UCSD-AML1 (cell line): ENCODE measurements around the gene GYG2.
A peak's percentile ranks its signal among the peaks of the same experiment; 100 is the strongest.
"Not testable (repeated sequence)": the region's sequence is repeated elsewhere in the genome, so short reads cannot be mapped to it uniquely, and the experiment has no call there.

ENCODE experiments used
- DNase-seq: peaks from one replicate; lab custom pipeline; 2025; ENCODE audit not compliant: unreplicated experiment; lab: John Stamatoyannopoulos, UW

The GYG2 gene

GRCh38 chrX:2898846-2899512, 70.2 kb downstream of the GYG2 start:
- no peak for DNase-seq

DNA sequence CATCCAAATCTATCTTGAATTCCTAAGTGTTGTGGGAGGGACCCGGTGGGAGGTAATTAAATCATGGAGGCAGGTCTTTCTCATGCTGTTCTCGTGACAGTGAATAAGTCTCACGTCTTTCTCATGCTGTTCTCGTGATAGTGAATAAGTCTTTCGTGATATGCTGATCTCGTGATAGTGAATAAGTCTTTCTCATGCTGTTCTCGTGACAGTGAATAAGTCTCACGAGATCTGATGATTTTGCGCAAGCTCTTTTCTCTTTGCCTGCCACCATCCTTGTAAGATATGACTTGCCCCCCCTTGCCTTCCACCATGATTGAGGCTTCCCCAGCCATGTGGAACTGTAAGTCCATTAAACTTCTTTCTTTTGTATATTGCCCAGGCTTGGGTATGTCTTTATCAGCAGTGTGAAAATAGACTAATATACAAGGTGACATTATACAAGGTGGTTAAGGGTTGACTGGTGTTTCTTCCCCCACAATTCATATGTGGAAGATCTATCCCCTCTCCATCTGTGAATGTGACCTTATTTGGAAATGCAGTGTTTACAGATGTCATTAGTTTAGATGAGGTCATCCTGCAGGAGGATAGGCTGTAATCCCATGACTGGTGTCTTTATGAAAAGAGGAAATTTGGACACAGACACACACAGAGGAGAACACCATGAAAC, 72.8 kb downstream of the GYG2 start:
- DNase-seq = no peak

GRCh38 chrX:2902841-2903240, 74.1 kb downstream of the GYG2 start:
- no peak for DNase-seq

DNA sequence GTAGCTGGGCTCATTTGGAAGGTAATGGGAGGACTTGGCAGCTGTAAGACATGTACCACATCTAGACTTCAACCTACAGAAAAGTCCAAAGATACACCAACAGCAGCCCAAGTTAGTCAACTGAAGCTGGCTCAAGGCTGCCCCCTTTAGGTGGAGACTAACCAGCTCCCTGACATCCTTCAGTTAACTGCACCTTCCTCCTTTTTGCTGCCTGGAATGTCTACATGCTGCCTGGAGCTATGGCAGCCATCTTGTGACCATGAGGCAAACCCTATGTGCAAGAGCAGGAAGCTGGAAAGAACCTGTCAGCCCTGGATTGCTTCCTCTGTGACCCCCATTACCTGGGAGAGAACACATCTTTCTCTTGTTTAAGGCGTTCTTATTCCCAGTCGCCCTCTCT, 74.6 kb downstream of the GYG2 start:
- DNase-seq = no peak

DNA sequence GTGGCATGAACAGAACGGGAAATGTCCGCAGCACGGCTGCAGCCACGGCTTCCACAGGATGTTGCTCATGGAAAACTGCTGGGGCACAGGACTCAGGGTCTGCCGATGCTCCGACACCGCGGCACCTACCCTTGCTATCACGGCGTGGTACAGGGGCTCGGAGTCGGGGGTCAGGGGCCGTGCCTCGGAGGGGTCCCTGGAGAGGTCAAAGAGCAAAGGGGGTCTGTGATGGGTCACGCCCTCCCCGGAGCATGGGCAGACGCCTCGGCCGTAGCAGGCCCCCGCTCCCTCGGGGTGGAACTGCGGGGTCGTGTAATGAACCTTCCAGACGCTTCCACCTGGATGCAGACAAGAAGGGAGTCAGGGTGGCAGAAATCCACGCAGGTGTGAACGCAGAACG, 78.6 kb downstream of the GYG2 start:
- DNase-seq = no peak

GRCh38 chrX:2908125-2908685, 79.5 kb downstream of the GYG2 start:
- DNase-seq = no peak

GRCh38 chrX:2910109-2910508, 81.4 kb downstream of the GYG2 start:
- no peak for DNase-seq

DNA sequence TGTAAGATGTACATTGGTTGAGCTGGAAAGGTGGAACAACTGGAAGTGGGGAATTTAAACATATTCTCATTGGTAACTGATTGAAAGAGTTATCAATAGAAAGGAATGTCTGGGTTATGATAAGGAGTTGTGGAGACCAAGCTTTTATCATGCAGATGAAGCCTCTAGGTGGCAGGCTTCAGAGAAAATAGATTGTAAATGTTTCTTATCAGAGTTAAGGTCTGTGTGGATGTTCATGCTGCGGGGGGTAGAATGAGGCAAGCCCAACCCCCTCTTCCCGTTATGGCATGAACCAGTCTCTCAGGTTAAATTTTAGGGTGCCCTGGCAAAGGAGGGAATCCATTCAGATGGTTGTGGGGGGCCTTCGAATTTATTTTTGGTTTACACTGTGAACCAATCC, 84.4 kb downstream of the GYG2 start:
- DNase-seq = no peak

DNA sequence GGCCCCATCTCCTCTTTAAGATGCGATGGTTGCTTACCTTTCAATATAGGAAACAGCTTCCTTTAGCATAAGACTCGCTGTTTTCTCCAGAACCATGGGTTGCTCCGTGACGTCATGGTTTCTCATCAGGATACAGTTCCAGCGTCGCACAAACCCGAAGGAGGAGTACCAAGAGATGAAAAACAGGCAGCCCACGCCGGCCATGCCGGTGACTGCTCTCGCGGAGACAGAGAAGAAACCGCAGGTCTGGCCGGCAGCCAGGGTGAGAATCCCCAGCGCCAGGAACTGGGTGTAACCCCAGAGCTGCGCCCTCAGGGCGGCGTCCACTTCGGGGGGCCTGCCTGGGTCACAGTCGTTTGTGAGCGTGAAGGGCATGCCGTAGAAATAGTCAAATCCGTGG, 89.0 kb downstream of the GYG2 start:
- no peak for DNase-seq

DNA sequence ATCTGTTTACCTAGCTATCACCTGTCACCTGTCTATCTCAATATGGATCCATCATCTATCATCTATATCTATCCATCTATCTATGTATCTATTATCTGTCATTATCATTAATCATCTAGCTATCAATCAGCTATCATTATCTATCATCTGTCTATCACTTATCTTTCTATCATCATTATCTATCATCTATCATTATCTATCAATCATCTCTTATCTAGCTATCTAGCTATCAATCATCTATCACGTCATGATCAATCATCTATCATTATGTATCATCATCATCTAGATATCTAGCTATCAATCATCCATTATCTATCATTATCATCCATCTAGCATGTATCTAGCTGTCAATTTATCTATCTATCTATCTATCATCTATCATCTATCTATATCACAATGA, 92.5 kb downstream of the GYG2 start:
- no peak for DNase-seq

DNA sequence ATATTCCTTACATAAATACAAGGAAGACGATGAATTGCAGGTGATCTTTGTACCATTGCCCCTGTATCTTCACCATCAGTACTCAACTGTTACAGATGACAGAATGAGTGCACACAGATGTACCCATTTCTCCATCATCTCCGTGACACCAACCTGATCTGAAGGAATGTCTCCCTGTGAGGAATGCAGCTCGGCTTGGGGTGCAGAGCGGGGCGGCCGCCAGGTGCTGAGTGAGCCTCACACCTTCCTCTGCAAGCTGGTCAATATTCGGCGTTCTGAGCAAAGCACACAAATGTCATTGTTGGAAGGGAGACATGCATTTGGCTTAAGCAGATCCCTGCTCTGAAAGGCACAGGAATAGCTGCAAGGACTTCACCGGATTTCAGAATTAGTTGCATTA, 93.0 kb downstream of the GYG2 start:
- no peak for DNase-seq

DNA sequence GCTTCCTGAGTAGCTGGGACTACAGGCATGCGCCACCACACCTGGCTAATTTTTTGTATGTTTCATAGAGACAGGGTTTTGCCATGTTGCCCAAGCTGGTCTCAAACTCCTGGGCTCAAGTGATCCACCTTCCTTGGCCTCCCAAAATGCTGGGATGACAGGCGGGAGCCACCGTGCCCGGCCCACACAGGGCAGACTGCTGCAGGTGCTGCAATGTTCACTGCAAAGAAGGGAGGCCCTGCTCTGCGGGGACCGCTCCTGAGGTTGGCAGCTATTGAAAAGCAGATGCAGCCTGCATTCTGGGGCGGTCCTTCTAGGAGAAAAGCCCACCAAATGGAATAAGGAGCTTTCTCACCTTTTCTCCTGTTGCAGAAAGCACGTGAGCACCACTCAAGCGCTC, 95.4 kb downstream of the GYG2 start:
- no peak for DNase-seq

GRCh38 chrX:2926255-2926654, 97.5 kb downstream of the GYG2 start:
- DNase-seq = not testable (repeated sequence)

DNA sequence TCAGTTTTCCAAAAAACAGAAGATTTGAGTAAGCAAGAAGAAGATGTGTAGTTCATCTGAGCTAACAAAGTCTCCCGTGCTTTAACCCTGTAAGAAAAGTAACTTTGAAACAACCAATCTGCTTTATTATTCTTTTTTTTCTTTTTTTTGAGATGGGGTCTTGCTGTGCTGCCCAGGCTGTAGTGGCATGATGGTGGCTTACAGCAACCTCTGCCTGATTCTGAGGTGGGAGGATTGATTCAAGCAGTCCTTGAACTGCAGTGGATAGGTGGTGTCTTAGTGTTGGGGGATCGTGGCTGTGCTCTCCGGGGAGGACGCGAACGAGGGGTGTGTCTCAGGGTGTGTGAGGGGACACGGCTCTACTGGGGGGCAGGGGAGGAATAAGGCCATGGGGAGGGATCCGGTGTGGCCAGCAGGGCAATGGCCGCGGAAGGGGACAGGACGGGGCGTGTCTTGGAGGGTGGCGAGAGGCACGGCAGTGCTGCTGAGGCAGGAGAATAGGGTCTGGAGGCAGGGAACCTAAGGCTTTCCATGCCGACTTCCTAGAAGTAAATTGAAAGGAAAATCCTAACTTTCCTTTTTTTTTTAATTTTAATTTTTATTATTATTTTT, 98.0 kb downstream of the GYG2 start:
- DNase-seq = no peak

DNA sequence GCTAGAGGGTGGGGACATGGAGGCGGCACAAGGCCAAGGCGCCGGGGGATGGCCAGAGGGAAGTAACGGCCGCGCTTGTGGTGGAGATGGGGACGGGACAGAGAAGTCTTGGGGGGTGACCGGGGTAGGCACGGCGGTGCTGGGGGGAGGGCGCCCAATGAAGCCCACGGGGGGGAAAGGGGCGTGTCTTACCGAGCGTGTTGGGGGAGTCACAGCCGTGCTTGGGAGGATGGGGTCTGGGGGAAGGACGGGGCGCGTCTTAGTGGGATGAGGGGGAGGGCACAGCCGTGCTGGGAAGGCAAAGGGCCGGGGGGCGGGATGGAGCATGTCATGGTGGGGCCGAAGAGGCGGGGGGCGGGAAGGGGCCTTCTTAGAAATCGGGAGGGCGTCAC, 99.5 kb downstream of the GYG2 start:
- DNase-seq = no peak

DNA sequence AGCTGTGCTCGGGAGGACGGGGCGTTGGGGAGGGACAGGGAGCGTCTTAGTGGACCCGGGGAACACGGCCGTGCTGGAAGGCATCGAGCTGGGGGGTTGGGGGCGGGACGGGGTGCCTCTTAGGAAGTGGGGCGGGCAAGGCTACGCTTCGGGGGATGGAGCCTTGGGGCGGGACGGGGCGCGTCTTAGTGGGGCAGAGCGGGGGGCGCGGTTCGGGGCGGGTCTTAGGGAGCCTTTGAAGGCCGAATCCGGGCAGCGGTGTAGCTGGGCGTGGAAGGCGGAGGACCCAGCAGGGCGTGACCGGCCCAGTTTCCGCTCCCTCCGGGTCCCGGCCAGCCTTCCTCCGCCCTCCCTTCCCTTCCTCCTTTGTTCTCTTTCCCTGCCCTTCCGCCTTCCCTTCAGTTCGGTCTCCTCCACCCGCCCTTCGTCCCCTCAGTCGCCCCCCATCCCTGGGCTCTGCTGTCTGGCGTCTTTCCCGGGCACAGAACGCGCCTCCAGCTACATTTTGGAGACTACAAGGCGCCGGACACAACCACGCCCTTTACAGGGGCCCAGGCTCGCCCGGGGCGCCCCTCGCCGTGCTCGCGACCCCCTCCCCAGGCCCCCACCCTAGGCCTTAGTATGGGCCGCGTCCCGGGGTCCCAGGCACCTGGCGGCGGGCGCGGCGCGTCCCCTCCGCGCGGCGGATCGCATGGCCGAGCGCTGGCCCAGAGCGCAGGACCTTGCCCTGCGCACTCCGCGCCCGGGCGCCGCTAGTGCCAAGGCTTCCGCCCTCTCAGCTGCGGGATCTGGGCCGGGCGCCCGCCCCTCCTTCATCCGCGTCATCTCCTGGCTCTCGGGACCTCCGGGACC, 100.1 kb downstream of the GYG2 start, which contains the start of gene ARSD:
ARSD (minus strand) TSS at position 757 of the 852 bp plus-strand sequence; CDS start at position 693, 64 bp downstream.
- DNase-seq = peak; percentile 70

DNA sequence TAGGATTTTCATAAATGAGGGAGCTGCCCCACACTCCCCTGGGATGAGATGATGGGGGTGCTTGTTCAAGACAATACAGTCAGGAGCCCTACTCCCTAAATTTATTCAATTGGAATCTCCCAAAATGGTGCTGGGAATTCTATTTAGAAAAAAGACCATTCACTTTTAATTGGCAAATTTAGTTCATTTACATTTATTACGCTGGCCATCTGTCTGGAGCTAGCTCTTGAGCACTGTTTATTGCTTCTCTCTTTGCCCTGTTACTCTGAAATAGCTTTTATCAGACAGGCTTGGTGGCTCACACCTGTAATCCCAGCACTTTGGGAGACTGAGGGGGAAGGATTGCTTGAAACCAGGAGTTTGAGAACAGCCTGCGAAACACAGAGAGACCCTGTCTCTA, 102.4 kb downstream of the GYG2 start:
- DNase-seq = no peak

- no peak for DNase-seq
These were observed 102.9 kb downstream of the GYG2 start for GRCh38 chrX:2931612-2932011.
